MCF 10A (cell line): ENCODE data around the gene TMEM220. TPM values are rescaled to one million over a fixed set of nuclear protein-coding genes. Genes with fewer than 3 reads are reported as not detected.

Source experiments
- BruUV-seq: library from RNA; stranded (reverse); fragments of 400-500 nt; replicated peaks from 2 replicates; lab custom pipeline; 2021; lab: Mats Ljungman, UMichigan
- CTCF ChIA-PET: fragments of 300-600 bp; sonication (Branson Sonifier 250); formaldehyde crosslinking; extraction: SDS; loops from one replicate; lab custom pipeline; 2021; ENCODE audit warnings: antibody characterized with exemption, inconsistent platforms; lab: Yijun Ruan, JAX
- POLR2A ChIA-PET: fragments of 300-600, 350-650 bp; sonication (Branson Sonifier 250); formaldehyde crosslinking; extraction: SDS; loops from one replicate; lab custom pipeline; 2020; ENCODE audit warnings: antibody characterized with exemption, inconsistent platforms; lab: Yijun Ruan, JAX
- DNase-seq: peaks from one replicate; pipeline ENCODE4 v3.0.0-alpha.2; 2018; ENCODE audit not compliant: unreplicated experiment
- H3K27ac Mint-ChIP-seq: one replicate; pipeline ENCODE4 v1.8.0; 2022; ENCODE audit warnings: mild to moderate bottlenecking, low read depth, mixed read lengths; ENCODE audit not compliant: unreplicated experiment
- H3K27me3 Mint-ChIP-seq: one replicate; pipeline ENCODE4 v1.8.0; 2022; ENCODE audit warnings: mixed read lengths; ENCODE audit not compliant: insufficient read depth, unreplicated experiment
- H3K36me3 Mint-ChIP-seq: one replicate; pipeline ENCODE4 v1.8.0; 2022; ENCODE audit warnings: mild to moderate bottlenecking, moderate library complexity, mixed read lengths; ENCODE audit not compliant: insufficient read depth, unreplicated experiment
- H3K4me1 Mint-ChIP-seq: one replicate; pipeline ENCODE4 v1.8.0; 2022; ENCODE audit warnings: mixed read lengths; ENCODE audit not compliant: insufficient read depth, unreplicated experiment
- H3K4me3 Mint-ChIP-seq: one replicate; pipeline ENCODE4 v1.8.0; 2022; ENCODE audit warnings: mild to moderate bottlenecking, moderate library complexity, mixed read lengths; ENCODE audit not compliant: unreplicated experiment
- H3K9me3 Mint-ChIP-seq: one replicate; pipeline ENCODE4 v1.8.0; 2022; ENCODE audit warnings: mixed read lengths; ENCODE audit not compliant: unreplicated experiment
- CTCF ChIP-seq: fragments of 200-600 bp; IDR thresholded peaks from one replicate; pipeline ENCODE4 v1.8.0; 2022; ENCODE audit warnings: antibody characterized with exemption, mild to moderate bottlenecking; ENCODE audit not compliant: unreplicated experiment
- intact Hi-C: fragments of 100-400 bp; cut with micrococcal nuclease; formaldehyde crosslinking; loops from 2 replicates; pipeline ENCODE4 v1.14.1; 2022
- total RNA-seq: library from RNA; stranded (reverse); gene quantifications from 2 replicates; pipeline ENCODE4 v1.2.3, GENCODE V29; 2022

Gene TMEM220
- total RNA-seq, 1 experiment from 2014 or later: 1.1 TPM

- intact Hi-C loops: no loop called here
- Mint-ChIP-seq H3K27ac (no peak overlapping the region), H3K4me1 (peaks cover 10% of the 10 kb centered on the region), H3K9me3 (no peaks in the 10 kb centered on the region), H3K4me3 (no peak overlapping the region), H3K36me3 (peaks cover 83% of the 10 kb centered on the region), H3K27me3 (no peaks in the 10 kb centered on the region)
- POLR2A ChIA-PET: interaction anchor here (0.9 kb wide), 1 partner anchor 9 kb away, joined by 3 read pairs; no protein-coding TSS in a partner anchor
- BruUV-seq: no TSS peak
- CTCF ChIA-PET: interaction anchor here (1.0 kb wide), 2 partner anchors 41 to 57 kb away, joined by 3 to 4 read pairs; no protein-coding TSS in a partner anchor
- DNase-seq: no peak
- TF ChIP-seq CTCF: no peak
These were observed 42.3 kb downstream of the TMEM220 start for GRCh38 chr17:10687499-10687898.

- ChIA-PET POLR2A (interaction anchor here (0.6 to 1.2 kb wide), 3 partner anchors 11 to 1257 kb away, joined by 3 to 4 read pairs (median 3); no protein-coding TSS in a partner anchor), CTCF (interaction anchor here (0.8 to 1.8 kb wide), 5 partner anchors 9 to 66 kb away, joined by 5 to 8 read pairs (median 6); no protein-coding TSS in a partner anchor)
- TF ChIP-seq CTCF: peak; percentile 27
- Mint-ChIP-seq H3K36me3 (peaks cover 88% of the 10 kb centered on the region), H3K27me3 (no peaks in the 10 kb centered on the region), H3K4me3 (no peak overlapping the region), H3K27ac (peak overlapping the region; percentile 39), H3K9me3 (no peaks in the 10 kb centered on the region), H3K4me1 (no peaks in the 10 kb centered on the region)
- peak; percentile 30 for DNase-seq
- no TSS peak for BruUV-seq
- intact Hi-C loops: no loop called here
These were observed 46.0 kb downstream of the TMEM220 start for GRCh38 chr17:10683853-10684252.

GRCh38 chr17:10681866-10682446 lies 47.9 kb downstream of the TMEM220 start:
- H3K9me3 Mint-ChIP-seq: no peaks in the 10 kb centered on the region
- no peak overlapping the region for H3K27ac Mint-ChIP-seq
- POLR2A ChIA-PET: no interaction called here
- H3K4me1 Mint-ChIP-seq: no peaks in the 10 kb centered on the region
- peaks cover 86% of the 10 kb centered on the region for H3K36me3 Mint-ChIP-seq
- BruUV-seq: no TSS peak
- no peaks in the 10 kb centered on the region for H3K27me3 Mint-ChIP-seq
- intact Hi-C loops: no loop called here
- no peak for DNase-seq
- TF ChIP-seq CTCF: no peak
- H3K4me3 Mint-ChIP-seq: no peak overlapping the region
- CTCF ChIA-PET: interaction anchor here (0.6 to 2.8 kb wide), 3 partner anchors 14 to 52 kb away, joined by 3 to 15 read pairs (median 3); no protein-coding TSS in a partner anchor

- intact Hi-C loops: no loop called here
- H3K27me3 Mint-ChIP-seq: no peaks in the 10 kb centered on the region
- H3K4me1 Mint-ChIP-seq: no peaks in the 10 kb centered on the region
- no peak for DNase-seq
- no peak overlapping the region for H3K27ac Mint-ChIP-seq
- no peak overlapping the region for H3K4me3 Mint-ChIP-seq
- BruUV-seq: no TSS peak
- peaks cover 25% of the 10 kb centered on the region for H3K36me3 Mint-ChIP-seq
- ChIA-PET POLR2A (no interaction called here), CTCF (interaction anchor here (1.1 to 1.9 kb wide), 5 partner anchors 9 to 62 kb away, joined by 3 to 8 read pairs (median 5); no protein-coding TSS in a partner anchor)
- no peaks in the 10 kb centered on the region for H3K9me3 Mint-ChIP-seq
- no peak for TF ChIP-seq CTCF
These were observed 55.1 kb downstream of the TMEM220 start for GRCh38 chr17:10674704-10675103.
